Thyroid gland (tissue), 4 donors: ENCODE data around the gene WWC2.

Source experiments
- CTCF ChIP-seq, 6 experiments: fragments of 200-600 bp in 3 of 6; fragments of 450-650 bp in 3 of 6; sonication (generic) in 3 of 6; IDR thresholded peaks; one replicate each; pipeline ENCODE4 v1.5.1; 2016 to 2019; ENCODE audit warnings: antibody characterized with exemption in 6 of 6, mild to moderate bottlenecking in 2 of 6, inconsistent platforms in 1 of 6, moderate library complexity in 1 of 6
- POLR2A ChIP-seq, 2 donors: fragments of 450-650 bp; IDR thresholded peaks; one replicate each; pipeline ENCODE4 v1.6.1; 2017; ENCODE audit warnings: antibody characterized with exemption in 2 of 2, mild to moderate bottlenecking in 2 of 2, moderate library complexity in 1 of 2

DNA sequence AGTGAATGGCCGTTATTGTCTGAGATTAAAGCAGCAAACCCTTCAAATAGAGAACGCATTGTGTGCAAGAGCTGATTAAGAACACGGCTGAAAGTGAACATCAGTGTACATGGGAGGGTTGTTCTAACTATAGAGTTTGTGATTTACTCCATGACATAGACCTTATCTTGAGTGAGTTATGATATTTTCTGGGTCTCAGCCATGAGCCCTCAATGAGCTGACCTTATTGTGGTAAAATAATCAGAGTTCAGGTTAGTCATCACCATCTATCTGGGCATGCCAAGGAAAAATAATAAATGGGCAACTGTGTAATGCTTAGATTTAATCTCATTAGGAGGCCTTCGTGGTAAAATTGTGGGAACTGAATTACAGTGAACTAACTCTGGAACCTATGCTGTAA is 256.3 kb downstream of the WWC2 start:
- no peak for TF ChIP-seq POLR2A (IDR thresholded peaks at IDR 0.05)
- TF ChIP-seq CTCF (IDR thresholded peaks at IDR 0.05) = no peak
